Colonic mucosa (tissue), 4 donors: ENCODE measurements around the gene SLC51B. TPM values are rescaled to one million over a fixed set of nuclear protein-coding genes. Genes with fewer than 3 reads are reported as not detected.

Experiments
- DNase-seq: peaks from one replicate; pipeline ENCODE4 v3.0.0-alpha.2; 2020
- H3K27ac ChIP-seq: fragments of 200-600 bp; one replicate; pipeline ENCODE4 v1.8.0; 2021
- H3K27me3 ChIP-seq: fragments of 200-600 bp; one replicate; pipeline ENCODE4 v1.8.0; 2021
- H3K36me3 ChIP-seq: fragments of 200-600 bp; one replicate; pipeline ENCODE4 v1.8.0; 2021
- H3K4me1 ChIP-seq: fragments of 200-600 bp; one replicate; pipeline ENCODE4 v1.8.0; 2021; ENCODE audit warnings: mild to moderate bottlenecking
- H3K4me3 ChIP-seq: fragments of 200-600 bp; one replicate; pipeline ENCODE4 v1.8.0; 2021
- H3K9ac ChIP-seq, 2 donors: one replicate each; pipeline ENCODE4 v1.7.0; 2013; ENCODE audit warnings: control low read depth in 2 of 2, low read depth in 2 of 2, low read length in 2 of 2
- H3K9me3 ChIP-seq: fragments of 200-600 bp; one replicate; pipeline ENCODE4 v1.8.0; 2021
- CTCF ChIP-seq: fragments of 200-600 bp; IDR thresholded peaks from one replicate; pipeline ENCODE4 v1.8.0; 2022; ENCODE audit warnings: antibody characterized with exemption, mild to moderate bottlenecking
- intact Hi-C: fragments of 100-400 bp; cut with DNase I; formaldehyde crosslinking; loops from one replicate; pipeline ENCODE4 v1.14.1; 2022
- total RNA-seq, 2 donors: library from RNA; stranded (reverse); fragmentation: NEBNext Ultra II Directional in 1 of 2; extraction: Animal tissue kit (Norgen Biotek cat#: 25700) in 1 of 2; gene quantifications; one replicate each; pipeline ENCODE4 v1.2.1, GENCODE V29; 2021
- donor health status: healthy.
- donor health status: DM: no; HTN: no; CAD: no.
- donor health status: DM: no; HTN: no; CAD: no.

SLC51B gene
- total RNA-seq, 2 donors from 2014 or later = 73.1 to 102 TPM

GRCh38 chr15:65085990-65086679 lies 40.9 kb downstream of the SLC51B start:
- intact Hi-C loops = no loop called here
- peak; percentile 62 for DNase-seq
- H3K27ac ChIP-seq = no peak overlapping the region
- H3K9me3 ChIP-seq = no peaks in the 10 kb centered on the region
- H3K4me1 ChIP-seq = peaks cover 21% of the 10 kb centered on the region
- no peaks in the 10 kb centered on the region for H3K36me3 ChIP-seq
- H3K4me3 ChIP-seq = no peak overlapping the region
- TF ChIP-seq CTCF = no peak
- H3K9ac ChIP-seq = no peak overlapping the region
- no peaks in the 10 kb centered on the region for H3K27me3 ChIP-seq

DNA sequence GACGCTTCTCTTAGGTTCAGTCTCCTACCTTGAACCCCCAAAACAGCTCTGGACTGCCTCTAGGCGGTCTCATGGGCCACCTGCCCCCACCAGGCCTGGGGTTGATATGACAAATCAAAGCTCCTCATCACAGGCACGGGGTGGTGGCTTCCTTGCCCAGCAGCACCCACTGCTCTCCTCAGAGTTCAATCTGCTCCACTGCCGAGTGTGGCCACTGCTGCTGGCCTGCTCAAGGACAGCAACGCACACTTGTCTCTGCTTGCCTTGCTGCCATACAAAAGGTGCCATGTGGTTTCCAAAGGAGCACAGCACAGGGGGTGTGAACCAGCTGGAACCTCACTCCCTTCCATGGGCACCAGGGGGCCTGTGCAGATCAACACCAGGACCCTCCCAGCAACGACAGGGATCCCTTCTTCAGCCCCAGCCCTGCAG lies 41.5 kb downstream of the SLC51B start:
- DNase-seq = no peak
- Histone ChIP-seq H3K9ac (no peak overlapping the region), H3K4me3 (no peak overlapping the region), H3K9me3 (no peaks in the 10 kb centered on the region), H3K4me1 (peaks cover 21% of the 10 kb centered on the region), H3K27ac (no peak overlapping the region), H3K36me3 (no peaks in the 10 kb centered on the region), H3K27me3 (no peaks in the 10 kb centered on the region)
- intact Hi-C loops = no loop called here
- TF ChIP-seq CTCF = no peak

GRCh38 chr15:65087411-65087810 lies 42.2 kb downstream of the SLC51B start:
- DNase-seq = no peak
- H3K9ac ChIP-seq = peak overlapping the region; percentile 47 to 83
- intact Hi-C loops = no loop called here
- no peaks in the 10 kb centered on the region for H3K9me3 ChIP-seq
- no peak for TF ChIP-seq CTCF
- no peaks in the 10 kb centered on the region for H3K36me3 ChIP-seq
- H3K4me1 ChIP-seq = peaks cover 19% of the 10 kb centered on the region
- no peaks in the 10 kb centered on the region for H3K27me3 ChIP-seq
- H3K4me3 ChIP-seq = no peak overlapping the region
- peak overlapping the region; percentile 89 for H3K27ac ChIP-seq

DNA sequence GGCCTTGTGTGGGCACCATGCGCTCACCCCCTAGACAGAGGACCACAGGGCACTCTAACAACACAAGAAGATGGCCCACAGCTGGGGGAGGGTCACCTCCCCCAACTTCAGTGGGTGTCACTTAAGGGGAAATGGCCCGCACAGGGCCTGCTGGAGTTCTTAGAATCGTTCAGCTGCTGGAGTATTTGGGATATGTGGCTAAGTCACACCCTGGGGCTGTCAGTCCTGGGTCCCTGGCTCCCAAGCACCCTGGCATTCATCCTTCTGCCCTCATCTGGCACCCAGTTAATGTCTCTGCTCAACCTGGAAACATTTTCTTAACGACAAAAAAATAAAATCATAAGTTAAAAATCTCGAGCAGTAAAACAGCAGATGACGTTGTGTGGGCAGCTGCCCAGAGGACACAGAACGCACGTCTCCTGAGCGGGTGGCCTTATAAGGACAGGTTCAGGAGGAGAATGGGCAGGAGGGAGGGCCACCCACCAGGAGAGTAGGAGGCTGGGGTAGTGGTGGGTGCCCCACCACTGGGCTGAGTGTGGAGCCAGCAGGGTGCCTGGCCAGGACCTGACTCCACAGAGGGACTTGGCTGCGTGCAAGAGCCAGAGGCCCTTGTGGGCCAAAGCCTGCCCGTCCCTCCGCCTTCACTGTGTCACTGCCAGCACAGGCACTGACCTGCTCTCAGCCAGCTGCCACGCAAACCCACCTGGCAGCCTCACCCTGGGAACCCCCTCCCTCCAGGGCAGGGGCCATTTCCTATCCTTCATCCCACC lies 42.9 kb downstream of the SLC51B start:
- peak; percentile 60 for DNase-seq
- no peaks in the 10 kb centered on the region for H3K27me3 ChIP-seq
- H3K4me3 ChIP-seq = no peak overlapping the region
- H3K9me3 ChIP-seq = no peaks in the 10 kb centered on the region
- H3K27ac ChIP-seq = peak overlapping the region; percentile 89
- H3K9ac ChIP-seq = peak overlapping the region; percentile 47 to 83
- no peaks in the 10 kb centered on the region for H3K36me3 ChIP-seq
- no peak for TF ChIP-seq CTCF
- intact Hi-C loops = no loop called here
- H3K4me1 ChIP-seq = peaks cover 14% of the 10 kb centered on the region

DNA sequence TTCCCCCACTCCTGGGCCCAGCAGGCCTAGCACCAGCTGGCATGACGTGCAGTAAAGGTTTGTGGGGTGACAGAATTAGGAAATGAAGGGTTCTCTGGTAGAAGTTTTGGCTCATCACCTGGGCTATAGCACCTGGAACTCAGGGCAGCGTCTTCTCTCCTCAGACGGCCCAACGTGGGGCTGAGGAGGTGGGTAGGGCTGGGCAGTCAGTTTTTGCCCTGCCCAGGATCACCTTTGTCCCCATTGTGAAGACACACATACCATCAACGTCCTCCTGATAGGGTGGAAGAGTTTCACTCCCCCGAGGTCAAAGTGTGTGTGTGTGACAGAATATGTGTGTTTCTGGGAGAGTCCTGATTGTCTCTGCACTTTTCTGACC lies 43.4 kb downstream of the SLC51B start:
- TF ChIP-seq CTCF = no peak
- peak; percentile 71 for DNase-seq
- no peaks in the 10 kb centered on the region for H3K9me3 ChIP-seq
- H3K4me1 ChIP-seq = peaks cover 13% of the 10 kb centered on the region
- H3K36me3 ChIP-seq = no peaks in the 10 kb centered on the region
- peak overlapping the region; percentile 89 for H3K27ac ChIP-seq
- H3K9ac ChIP-seq = peak overlapping the region in 1 of 2 donors; percentile 83
- H3K27me3 ChIP-seq = no peaks in the 10 kb centered on the region
- intact Hi-C loops = no loop called here
- H3K4me3 ChIP-seq = no peak overlapping the region
